Measurements from ENCODE around the gene RERE. TPM values are rescaled to one million over a fixed set of nuclear protein-coding genes. Genes with fewer than 3 reads are reported as not detected.

The RERE gene
- total and polyA plus RNA-seq, 4 donors = 116 to 434 (median 161) TPM

- no peaks in the 10 kb centered on the region for H3K4me1 ChIP-seq (ENCODE audit: control insufficient read depth, insufficient read depth, low read length)
- no peak for DNase-seq (ENCODE audit: low read depth in 4 of 6, low spot score in 6 of 6)
- H3K27me3 ChIP-seq (ENCODE audit: control insufficient read depth, insufficient read depth, low read length) = no peaks in the 10 kb centered on the region
- 100% methylated on average over 1 of the region's 2 CpGs for WGBS (ENCODE audit: insufficient coverage)
- H3K36me3 ChIP-seq (ENCODE audit: control insufficient read depth, insufficient read depth, low read length) = no peaks in the 10 kb centered on the region
- H3K4me3 ChIP-seq (ENCODE audit: low read depth, low read length) = no peak overlapping the region
- H3K9me3 ChIP-seq (ENCODE audit: control insufficient read depth, insufficient read depth, low read length) = no peaks in the 10 kb centered on the region
- H3K27ac ChIP-seq (ENCODE audit: low read depth, low read length) = no peak overlapping the region
These were observed 50.4 kb downstream of the RERE start for GRCh38 chr1:8767006-8767405.

DNA sequence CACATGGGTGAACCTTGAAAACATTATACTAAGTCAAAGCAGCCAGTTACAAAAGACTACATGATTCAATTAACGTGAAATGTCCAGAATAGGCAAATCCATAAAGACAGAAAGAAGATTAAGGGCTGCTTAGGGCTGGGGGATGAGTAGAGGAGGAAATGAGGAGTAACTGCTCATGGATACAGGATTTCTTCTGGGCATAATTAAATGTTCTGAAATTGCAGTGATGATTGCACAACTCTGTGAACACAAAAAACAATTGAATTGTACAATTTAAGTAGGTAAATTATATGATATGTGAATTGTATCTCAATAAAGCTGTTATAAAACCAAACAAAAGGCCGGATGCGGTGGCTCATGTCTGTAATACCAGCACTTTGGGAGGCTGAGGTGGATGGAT is 52.2 kb downstream of the RERE start:
- 60% methylated on average over 1 of the region's 3 CpGs for WGBS (ENCODE audit: insufficient coverage)
- no peaks in the 10 kb centered on the region for H3K27me3 ChIP-seq (ENCODE audit: control insufficient read depth, insufficient read depth, low read length)
- no peaks in the 10 kb centered on the region for H3K36me3 ChIP-seq (ENCODE audit: control insufficient read depth, insufficient read depth, low read length)
- no peak overlapping the region for H3K4me3 ChIP-seq (ENCODE audit: low read depth, low read length)
- H3K4me1 ChIP-seq (ENCODE audit: control insufficient read depth, insufficient read depth, low read length) = no peaks in the 10 kb centered on the region
- DNase-seq (ENCODE audit: low read depth in 4 of 6, low spot score in 6 of 6) = peak in 1 of 6 donors; percentile 62
- H3K27ac ChIP-seq (ENCODE audit: low read depth, low read length) = no peak overlapping the region
- H3K9me3 ChIP-seq (ENCODE audit: control insufficient read depth, insufficient read depth, low read length) = no peaks in the 10 kb centered on the region

GRCh38 chr1:8764293-8764937 is 53.0 kb downstream of the RERE start:
- no peak for DNase-seq (ENCODE audit: low read depth in 4 of 6, low spot score in 6 of 6)
- H3K27me3 ChIP-seq (ENCODE audit: control insufficient read depth, insufficient read depth, low read length) = no peaks in the 10 kb centered on the region
- no peak overlapping the region for H3K4me3 ChIP-seq (ENCODE audit: low read depth, low read length)
- H3K27ac ChIP-seq (ENCODE audit: low read depth, low read length) = no peak overlapping the region
- H3K36me3 ChIP-seq (ENCODE audit: control insufficient read depth, insufficient read depth, low read length) = no peaks in the 10 kb centered on the region
- no peaks in the 10 kb centered on the region for H3K9me3 ChIP-seq (ENCODE audit: control insufficient read depth, insufficient read depth, low read length)
- 57% methylated on average over 1 of the region's 4 CpGs for WGBS (ENCODE audit: insufficient coverage)
- H3K4me1 ChIP-seq (ENCODE audit: control insufficient read depth, insufficient read depth, low read length) = no peaks in the 10 kb centered on the region

GRCh38 chr1:8763888-8764287 is 53.6 kb downstream of the RERE start:
- 87% methylated on average over 1 of the region's 4 CpGs for WGBS (ENCODE audit: insufficient coverage)
- Histone ChIP-seq H3K4me1 (ENCODE audit: control insufficient read depth, insufficient read depth, low read length) (no peaks in the 10 kb centered on the region), H3K27me3 (ENCODE audit: control insufficient read depth, insufficient read depth, low read length) (no peaks in the 10 kb centered on the region), H3K36me3 (ENCODE audit: control insufficient read depth, insufficient read depth, low read length) (no peaks in the 10 kb centered on the region), H3K9me3 (ENCODE audit: control insufficient read depth, insufficient read depth, low read length) (no peaks in the 10 kb centered on the region), H3K4me3 (ENCODE audit: low read depth, low read length) (no peak overlapping the region), H3K27ac (ENCODE audit: low read depth, low read length) (no peak overlapping the region)
- no peak for DNase-seq (ENCODE audit: low read depth in 4 of 6, low spot score in 6 of 6)

GRCh38 chr1:8754993-8755392 is 62.4 kb downstream of the RERE start:
- Histone ChIP-seq H3K4me3 (ENCODE audit: low read depth, low read length) (no peak overlapping the region), H3K27me3 (ENCODE audit: control insufficient read depth, insufficient read depth, low read length) (no peaks in the 10 kb centered on the region), H3K9me3 (ENCODE audit: control insufficient read depth, insufficient read depth, low read length) (no peaks in the 10 kb centered on the region), H3K36me3 (ENCODE audit: control insufficient read depth, insufficient read depth, low read length) (no peaks in the 10 kb centered on the region), H3K27ac (ENCODE audit: low read depth, low read length) (no peak overlapping the region), H3K4me1 (ENCODE audit: control insufficient read depth, insufficient read depth, low read length) (no peaks in the 10 kb centered on the region)
- DNase-seq (ENCODE audit: low read depth in 4 of 6, low spot score in 6 of 6) = peak in 2 of 6 donors; percentile 44 to 80
- WGBS (ENCODE audit: insufficient coverage) = 20% methylated on average over 1 of the region's 2 CpGs

DNA sequence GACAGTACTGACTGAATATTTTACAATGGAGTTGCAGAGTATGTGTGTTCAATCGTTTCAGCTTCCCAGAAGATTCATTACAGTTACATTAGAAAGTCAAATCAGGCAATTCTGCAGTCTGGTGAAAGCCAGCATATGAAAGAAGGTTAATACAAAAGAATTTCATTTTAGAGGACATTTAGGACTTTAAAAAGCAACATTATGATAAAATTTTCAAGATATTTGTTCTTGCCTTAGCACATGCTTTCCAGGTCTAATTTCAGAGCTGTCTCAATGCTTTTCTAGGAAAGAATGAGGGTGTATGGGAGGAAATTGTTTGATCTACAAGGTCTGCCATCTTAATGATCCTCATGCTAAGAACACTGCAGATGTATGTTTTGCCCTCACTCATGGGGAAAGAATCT is 63.2 kb downstream of the RERE start:
- Histone ChIP-seq H3K36me3 (ENCODE audit: control insufficient read depth, insufficient read depth, low read length) (no peaks in the 10 kb centered on the region), H3K4me1 (ENCODE audit: control insufficient read depth, insufficient read depth, low read length) (no peaks in the 10 kb centered on the region), H3K4me3 (ENCODE audit: low read depth, low read length) (no peak overlapping the region), H3K27ac (ENCODE audit: low read depth, low read length) (no peak overlapping the region), H3K27me3 (ENCODE audit: control insufficient read depth, insufficient read depth, low read length) (no peaks in the 10 kb centered on the region), H3K9me3 (ENCODE audit: control insufficient read depth, insufficient read depth, low read length) (no peaks in the 10 kb centered on the region)
- WGBS (ENCODE audit: insufficient coverage) = no CpG with 5 or more reads among the region's 1 CpG
- DNase-seq (ENCODE audit: low read depth in 4 of 6, low spot score in 6 of 6) = peak in 2 of 6 donors; percentile 67 to 91

- Histone ChIP-seq H3K4me1 (ENCODE audit: control insufficient read depth, insufficient read depth, low read length) (no peaks in the 10 kb centered on the region), H3K27me3 (ENCODE audit: control insufficient read depth, insufficient read depth, low read length) (no peaks in the 10 kb centered on the region), H3K27ac (ENCODE audit: low read depth, low read length) (no peak overlapping the region), H3K36me3 (ENCODE audit: control insufficient read depth, insufficient read depth, low read length) (no peaks in the 10 kb centered on the region), H3K4me3 (ENCODE audit: low read depth, low read length) (no peak overlapping the region), H3K9me3 (ENCODE audit: control insufficient read depth, insufficient read depth, low read length) (no peaks in the 10 kb centered on the region)
- DNase-seq (ENCODE audit: low read depth in 4 of 6, low spot score in 6 of 6) = peak in 2 of 6 donors; percentile 66 to 70
These were observed 63.7 kb downstream of the RERE start for GRCh38 chr1:8753736-8754135.

- no peaks in the 10 kb centered on the region for H3K4me1 ChIP-seq (ENCODE audit: control insufficient read depth, insufficient read depth, low read length)
- H3K4me3 ChIP-seq (ENCODE audit: low read depth, low read length) = no peak overlapping the region
- WGBS (ENCODE audit: insufficient coverage) = no CpG with 5 or more reads among the region's 6 CpGs
These were observed 64.3 kb downstream of the RERE start for GRCh38 chr1:8752921-8753713.

DNA sequence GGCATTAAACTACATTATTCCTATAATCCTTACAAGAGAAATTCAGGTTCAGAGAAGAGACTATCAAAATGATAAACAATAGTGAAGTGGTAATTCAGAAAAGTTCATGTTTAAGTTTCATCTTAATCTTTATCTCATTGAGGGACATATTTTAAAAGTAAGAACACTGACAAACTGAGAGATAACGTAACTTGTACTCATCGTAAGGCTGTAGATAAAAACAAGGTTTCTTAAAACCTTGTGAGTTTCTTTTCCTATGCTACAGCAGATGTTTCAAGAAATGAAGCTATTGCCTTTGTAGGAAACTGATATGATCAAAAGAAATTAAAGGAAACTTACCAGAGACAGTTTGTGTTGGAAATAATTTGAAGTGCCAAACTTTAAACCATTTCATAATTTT is 65.0 kb downstream of the RERE start:
- no peaks in the 10 kb centered on the region for H3K4me1 ChIP-seq (ENCODE audit: control insufficient read depth, insufficient read depth, low read length)
- peak in 1 of 6 donors; percentile 20 for DNase-seq (ENCODE audit: low read depth in 4 of 6, low spot score in 6 of 6)
- no peaks in the 10 kb centered on the region for H3K36me3 ChIP-seq (ENCODE audit: control insufficient read depth, insufficient read depth, low read length)
- no peaks in the 10 kb centered on the region for H3K27me3 ChIP-seq (ENCODE audit: control insufficient read depth, insufficient read depth, low read length)
- no peak overlapping the region for H3K27ac ChIP-seq (ENCODE audit: low read depth, low read length)
- WGBS (ENCODE audit: insufficient coverage) = no CpG with 5 or more reads among the region's 2 CpGs
- H3K9me3 ChIP-seq (ENCODE audit: control insufficient read depth, insufficient read depth, low read length) = no peaks in the 10 kb centered on the region
- H3K4me3 ChIP-seq (ENCODE audit: low read depth, low read length) = no peak overlapping the region

More at GRCh38 chr1:8752921-8753713, 64.3 kb downstream of the RERE start:
- H3K36me3 ChIP-seq (ENCODE audit: control insufficient read depth, insufficient read depth, low read length) = no peaks in the 10 kb centered on the region
- no peaks in the 10 kb centered on the region for H3K27me3 ChIP-seq (ENCODE audit: control insufficient read depth, insufficient read depth, low read length)
- no peaks in the 10 kb centered on the region for H3K9me3 ChIP-seq (ENCODE audit: control insufficient read depth, insufficient read depth, low read length)
- peak in 1 of 6 donors; percentile 72 for DNase-seq (ENCODE audit: low read depth in 4 of 6, low spot score in 6 of 6)
- H3K27ac ChIP-seq (ENCODE audit: low read depth, low read length) = no peak overlapping the region

- no peak overlapping the region for H3K4me3 ChIP-seq (ENCODE audit: low read depth, low read length)
- H3K36me3 ChIP-seq (ENCODE audit: control insufficient read depth, insufficient read depth, low read length) = no peaks in the 10 kb centered on the region
- no CpG with 5 or more reads among the region's 4 CpGs for WGBS (ENCODE audit: insufficient coverage)
- H3K27ac ChIP-seq (ENCODE audit: low read depth, low read length) = no peak overlapping the region
- H3K9me3 ChIP-seq (ENCODE audit: control insufficient read depth, insufficient read depth, low read length) = no peaks in the 10 kb centered on the region
- H3K27me3 ChIP-seq (ENCODE audit: control insufficient read depth, insufficient read depth, low read length) = no peaks in the 10 kb centered on the region
- no peaks in the 10 kb centered on the region for H3K4me1 ChIP-seq (ENCODE audit: control insufficient read depth, insufficient read depth, low read length)
- peak in 1 of 6 donors; percentile 11 for DNase-seq (ENCODE audit: low read depth in 4 of 6, low spot score in 6 of 6)
These were observed 65.5 kb downstream of the RERE start for GRCh38 chr1:8751984-8752383.
